22Rv1 (cell line): ENCODE results near the gene DOK3.

Experiments
- ZFX ChIP-seq: fragments of 450-650 bp; IDR thresholded peaks from 2 replicates; pipeline ENCODE4 v1.6.1; 2017; ENCODE audit warnings: antibody characterized with exemption, borderline replicate concordance
- TF ChIP-seq, protein P1 (sequence below): fragments of 450-650 bp; IDR thresholded peaks from 2 replicates; pipeline ENCODE4 v1.5.1; 2017; ENCODE audit warnings: mild to moderate bottlenecking

DNA sequence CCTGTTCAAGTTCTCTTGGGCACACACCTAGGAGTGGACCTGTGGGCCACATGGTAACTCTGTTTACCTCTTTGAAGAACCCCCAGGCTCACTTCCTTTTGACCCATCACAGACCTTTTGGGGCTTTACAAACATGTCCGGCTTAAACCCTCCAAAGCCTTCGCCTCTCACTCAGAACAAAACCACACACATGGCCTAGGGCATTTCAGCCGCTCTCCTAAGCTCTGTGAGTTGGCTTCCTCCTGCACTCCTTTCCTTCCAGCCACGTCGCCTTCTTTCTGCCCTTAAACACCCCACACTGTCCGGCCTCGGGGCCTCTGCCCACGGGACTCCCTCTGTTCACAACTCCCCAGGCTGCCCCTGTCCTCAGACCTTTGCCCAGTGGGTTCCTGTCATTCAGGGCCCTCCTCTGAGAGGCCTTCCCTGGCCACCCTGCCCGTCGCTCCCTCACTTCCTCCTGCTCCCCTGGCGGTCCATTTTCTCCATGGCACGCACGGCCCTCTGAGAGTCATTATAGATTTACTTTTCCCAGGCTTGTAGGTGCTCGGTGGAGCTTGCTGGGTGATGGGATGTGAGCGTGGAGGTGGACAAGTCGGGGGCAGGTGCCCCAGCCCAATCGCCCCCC lies 1.9 kb downstream of the DOK3 start:
- TF ChIP-seq, protein P1, sequence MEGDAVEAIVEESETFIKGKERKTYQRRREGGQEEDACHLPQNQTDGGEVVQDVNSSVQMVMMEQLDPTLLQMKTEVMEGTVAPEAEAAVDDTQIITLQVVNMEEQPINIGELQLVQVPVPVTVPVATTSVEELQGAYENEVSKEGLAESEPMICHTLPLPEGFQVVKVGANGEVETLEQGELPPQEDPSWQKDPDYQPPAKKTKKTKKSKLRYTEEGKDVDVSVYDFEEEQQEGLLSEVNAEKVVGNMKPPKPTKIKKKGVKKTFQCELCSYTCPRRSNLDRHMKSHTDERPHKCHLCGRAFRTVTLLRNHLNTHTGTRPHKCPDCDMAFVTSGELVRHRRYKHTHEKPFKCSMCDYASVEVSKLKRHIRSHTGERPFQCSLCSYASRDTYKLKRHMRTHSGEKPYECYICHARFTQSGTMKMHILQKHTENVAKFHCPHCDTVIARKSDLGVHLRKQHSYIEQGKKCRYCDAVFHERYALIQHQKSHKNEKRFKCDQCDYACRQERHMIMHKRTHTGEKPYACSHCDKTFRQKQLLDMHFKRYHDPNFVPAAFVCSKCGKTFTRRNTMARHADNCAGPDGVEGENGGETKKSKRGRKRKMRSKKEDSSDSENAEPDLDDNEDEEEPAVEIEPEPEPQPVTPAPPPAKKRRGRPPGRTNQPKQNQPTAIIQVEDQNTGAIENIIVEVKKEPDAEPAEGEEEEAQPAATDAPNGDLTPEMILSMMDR = no peak
- no peak for TF ChIP-seq ZFX
